ENCODE results near the gene VWC2.

The VWC2 gene

DNA sequence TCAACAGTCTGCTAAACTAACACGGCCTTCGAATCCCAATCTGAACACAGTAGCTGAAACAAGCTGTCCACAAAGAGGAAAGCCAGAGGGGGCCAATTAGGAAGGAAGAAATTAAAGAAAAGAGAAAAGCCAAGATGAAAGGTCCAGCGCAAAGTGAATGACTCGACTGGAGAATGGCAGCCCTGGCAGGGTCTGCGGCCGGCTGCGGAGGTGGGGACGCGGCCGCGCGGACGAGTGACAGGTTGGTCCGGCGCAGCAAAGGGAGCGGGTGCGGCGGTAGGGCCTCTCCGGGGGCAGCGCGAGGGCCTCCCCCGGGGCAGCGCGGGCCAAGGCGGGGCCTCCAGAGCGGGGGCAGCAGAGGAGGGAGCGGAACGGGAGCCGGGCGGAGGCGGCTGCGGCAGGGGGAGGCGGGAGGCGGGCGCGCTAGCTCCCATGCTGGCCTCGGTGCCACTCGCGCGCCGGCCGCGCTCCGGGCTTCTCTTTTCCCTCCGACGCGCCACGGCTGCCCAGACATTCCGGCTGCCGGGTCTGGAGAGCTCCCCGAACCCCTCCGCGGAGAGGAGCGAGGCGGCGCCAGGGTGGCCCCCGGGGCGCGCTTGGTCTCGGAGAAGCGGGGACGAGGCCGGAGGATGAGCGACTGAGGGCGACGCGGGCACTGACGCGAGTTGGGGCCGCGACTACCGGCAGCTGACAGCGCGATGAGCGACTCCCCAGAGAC lies at the start of gene VWC2:
TSS of gene VWC2 (plus strand) at position 421 of the 718 bp plus-strand sequence. CDS start 1,798 bp downstream, outside the sequence.
- DNase-seq (ENCODE audit: low spot score) = no peak

DNA sequence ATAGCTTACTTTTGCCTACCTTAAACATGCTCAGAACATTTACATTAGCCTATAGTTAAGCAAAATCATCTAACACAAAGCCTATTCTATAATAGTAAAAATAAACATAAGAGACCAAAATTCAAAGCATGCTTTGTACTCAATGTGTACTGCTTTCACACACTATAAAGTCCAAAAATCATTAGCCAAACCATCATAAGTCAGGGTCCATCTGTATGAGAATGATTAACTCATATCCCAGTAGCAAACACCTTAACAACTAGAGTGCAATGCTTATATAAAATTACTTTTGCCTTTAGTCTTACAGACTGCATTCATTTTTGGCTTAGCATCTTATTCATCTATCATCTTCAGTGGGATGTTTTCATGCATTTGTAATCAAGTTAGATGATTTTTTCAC lies 49.4 kb upstream of the VWC2 start:
- DNase-seq (ENCODE audit: low spot score) = no peak

DNA sequence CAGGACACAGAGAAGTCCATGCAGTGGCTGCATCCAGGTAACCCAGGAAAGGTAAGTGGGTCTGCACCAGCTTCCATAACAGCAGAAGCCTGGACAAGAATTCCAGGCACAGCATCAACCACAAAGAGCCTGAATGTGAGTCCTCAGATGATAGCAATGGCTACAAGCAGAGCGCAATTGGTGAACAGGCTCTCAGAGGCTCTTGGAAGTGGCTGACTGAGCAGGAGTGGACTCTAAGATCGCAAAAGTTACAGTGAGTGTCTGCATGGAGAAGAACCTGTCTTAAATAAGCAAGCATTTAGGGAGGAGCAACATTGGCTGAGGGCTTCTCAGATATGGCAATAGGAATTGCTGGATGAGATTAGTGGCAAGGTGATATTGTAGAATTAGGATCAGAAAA lies 41.6 kb upstream of the VWC2 start:
- no peak for DNase-seq (ENCODE audit: low spot score)

DNA sequence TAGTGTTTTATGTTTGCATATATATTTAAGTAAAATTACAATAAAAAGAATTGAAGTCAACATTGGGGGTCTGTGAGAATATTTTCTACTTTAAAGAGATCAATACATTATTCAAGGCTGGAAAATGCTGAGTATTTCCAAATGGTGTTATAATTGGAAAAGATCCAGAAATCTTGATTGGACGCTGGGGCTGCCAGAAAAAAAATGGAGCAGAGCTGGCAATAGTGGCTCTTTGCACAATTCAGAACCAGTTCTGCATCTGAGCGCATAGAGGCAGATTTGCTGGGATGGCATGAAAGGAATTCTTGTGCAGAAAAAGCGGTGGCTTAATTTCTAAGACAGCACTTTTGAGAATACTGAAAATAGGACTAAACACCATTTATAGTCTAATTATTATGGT lies 10.8 kb upstream of the VWC2 start:
- DNase-seq (ENCODE audit: low spot score) = no peak

- DNase-seq (ENCODE audit: low spot score) = no peak
Measured at GRCh38 chr7:49763791-49764190, 9.6 kb upstream of the VWC2 start.

- DNase-seq (ENCODE audit: low spot score) = no peak
Measured at GRCh38 chr7:49766966-49767365, 6.5 kb upstream of the VWC2 start.

DNA sequence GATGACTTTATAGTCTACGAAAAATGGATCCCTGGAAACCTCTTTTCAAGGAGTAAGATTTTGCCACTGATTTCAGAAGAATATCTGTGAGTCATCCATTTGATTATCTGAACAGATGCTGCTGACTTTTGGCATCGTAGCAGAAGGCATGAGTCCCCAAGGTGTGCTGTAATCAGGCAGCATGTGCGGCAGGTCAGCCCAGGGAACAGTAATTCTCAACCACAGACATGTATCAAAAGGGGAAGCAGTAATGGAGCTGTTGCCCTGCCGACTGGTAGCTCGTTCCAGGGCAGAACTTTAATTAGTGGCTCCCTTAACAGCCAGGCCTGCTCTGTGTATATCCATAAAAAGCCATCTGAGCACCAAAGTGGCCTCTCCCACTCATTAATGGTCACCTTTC lies 5.7 kb upstream of the VWC2 start:
- no peak for DNase-seq (ENCODE audit: low spot score)

DNA sequence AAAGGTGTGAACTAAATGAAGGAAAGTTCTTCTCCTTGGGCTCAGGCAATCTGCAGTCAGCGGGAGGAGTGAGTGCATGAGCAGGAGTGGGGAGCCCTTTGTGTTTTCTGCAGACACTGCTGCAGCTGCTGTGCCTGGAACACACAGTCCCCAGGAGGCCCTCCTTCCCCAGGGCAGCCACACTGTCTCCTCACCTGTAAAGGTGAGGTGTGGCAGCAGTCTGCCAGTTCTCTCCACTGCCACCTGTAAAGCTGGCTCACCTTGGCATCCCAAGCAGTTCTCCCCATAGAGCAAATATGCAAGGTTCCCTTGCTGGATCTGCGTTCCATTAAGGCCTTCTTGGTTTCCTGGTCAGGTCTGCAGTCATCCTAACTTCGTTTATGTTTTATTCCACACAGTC lies 5.2 kb upstream of the VWC2 start:
- DNase-seq (ENCODE audit: low spot score) = no peak

DNA sequence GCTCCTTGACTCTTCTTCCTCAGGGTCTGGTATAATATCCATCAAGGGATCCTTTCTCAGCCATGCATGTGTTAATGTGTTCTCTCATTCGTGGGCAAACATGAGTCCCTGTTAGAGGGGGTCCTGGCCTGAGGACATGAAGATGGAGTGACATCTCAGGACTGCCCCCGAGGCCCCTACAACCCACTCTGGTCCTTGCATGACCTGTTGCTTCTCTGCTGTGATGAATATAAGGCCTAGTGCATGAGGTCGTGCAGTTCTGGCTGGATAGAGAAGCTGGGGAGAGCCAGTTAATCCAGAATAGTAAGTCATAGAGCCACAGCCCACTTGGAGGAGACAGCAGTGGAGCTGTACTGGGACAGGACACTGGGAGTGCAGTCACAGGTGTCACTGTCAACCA lies 4.6 kb upstream of the VWC2 start:
- no peak for DNase-seq (ENCODE audit: low spot score)

DNA sequence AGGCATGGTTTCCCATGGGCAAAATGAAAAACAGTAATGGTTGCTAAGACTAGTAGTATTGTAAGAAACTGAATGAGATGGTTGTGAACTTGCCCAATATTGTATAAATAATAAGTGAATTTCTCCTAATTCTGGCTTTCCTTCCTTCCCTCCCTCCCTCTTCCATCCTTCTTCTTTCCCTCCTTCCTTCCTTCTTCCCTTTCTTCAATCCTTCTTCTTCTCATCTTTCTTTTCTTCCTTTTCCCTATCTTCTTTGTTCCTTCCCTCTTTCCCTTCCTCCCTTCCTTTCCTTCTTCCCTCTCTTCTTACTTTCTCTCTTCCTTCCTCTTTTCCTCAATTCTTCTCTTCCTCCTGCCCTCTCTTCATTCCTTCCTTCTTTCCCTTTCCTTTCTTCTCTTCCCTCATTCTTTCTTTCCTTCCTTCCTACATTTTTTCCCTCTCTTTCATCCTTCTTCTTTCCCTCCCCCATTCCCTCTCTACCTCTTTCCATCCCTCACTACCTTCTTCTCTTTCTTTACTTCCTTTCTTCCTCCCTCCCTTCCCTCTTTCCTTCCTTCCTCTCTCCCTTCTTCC lies 4.1 kb upstream of the VWC2 start:
- DNase-seq (ENCODE audit: low spot score) = no peak

- DNase-seq (ENCODE audit: low spot score) = no peak
Measured at GRCh38 chr7:49770838-49771237, 2.6 kb upstream of the VWC2 start.

DNA sequence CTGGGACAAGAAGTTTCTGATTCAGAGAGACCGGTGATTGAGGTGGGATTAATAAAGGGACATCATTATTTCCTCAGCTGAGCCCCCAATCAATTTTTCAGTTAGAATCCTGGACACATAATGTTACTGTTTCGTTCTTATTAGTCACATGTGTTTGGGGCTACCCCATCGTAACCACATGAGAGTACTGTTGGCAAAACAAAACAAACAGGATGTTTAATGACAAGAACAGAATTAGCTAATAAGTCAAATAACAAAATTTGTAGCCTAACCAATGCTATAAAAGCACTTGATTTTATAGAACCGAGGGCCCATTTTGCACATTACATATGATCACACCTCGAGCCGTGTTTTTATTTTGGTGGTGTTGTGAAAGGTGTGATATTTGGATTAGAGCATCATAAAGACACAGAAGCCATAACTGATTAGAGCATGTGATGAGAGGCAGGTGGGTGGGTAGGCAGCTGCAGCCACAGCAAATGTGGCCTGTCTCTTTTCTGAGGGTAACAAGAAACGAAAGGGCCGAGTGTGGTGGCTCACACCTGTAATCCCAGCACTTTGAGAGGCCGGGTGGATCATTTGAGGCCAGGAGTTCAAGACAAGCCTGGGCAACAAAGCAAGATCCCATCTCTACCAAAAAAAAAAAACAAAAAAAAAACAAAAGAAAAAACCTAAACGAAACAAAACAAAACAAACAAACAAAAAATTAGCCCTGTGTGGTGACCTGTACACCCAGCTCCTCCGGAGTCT lies 1.8 kb upstream of the VWC2 start:
- no peak for DNase-seq (ENCODE audit: low spot score)

- DNase-seq (ENCODE audit: low spot score) = no peak
Measured at GRCh38 chr7:49772916-49773217, 571 bp upstream of the VWC2 start.

GRCh38 chr7:49773936-49774458 lies 559 bp downstream of the VWC2 start:
- DNase-seq (ENCODE audit: low spot score) = no peak

GRCh38 chr7:49774459-49775064 lies 1.1 kb downstream of the VWC2 start:
- DNase-seq (ENCODE audit: low spot score) = no peak

- no peak for DNase-seq (ENCODE audit: low spot score)
Measured at GRCh38 chr7:49775065-49775948, 1.9 kb downstream of the VWC2 start.

- no peak for DNase-seq (ENCODE audit: low spot score)
Measured at GRCh38 chr7:49775949-49776443, 2.6 kb downstream of the VWC2 start.

GRCh38 chr7:49776994-49777393 lies 3.6 kb downstream of the VWC2 start:
- no peak for DNase-seq (ENCODE audit: low spot score)

- DNase-seq (ENCODE audit: low spot score) = no peak
Measured at GRCh38 chr7:49778731-49779270, 5.4 kb downstream of the VWC2 start.

GRCh38 chr7:49780953-49781352 lies 7.5 kb downstream of the VWC2 start:
- no peak for DNase-seq (ENCODE audit: low spot score)

DNA sequence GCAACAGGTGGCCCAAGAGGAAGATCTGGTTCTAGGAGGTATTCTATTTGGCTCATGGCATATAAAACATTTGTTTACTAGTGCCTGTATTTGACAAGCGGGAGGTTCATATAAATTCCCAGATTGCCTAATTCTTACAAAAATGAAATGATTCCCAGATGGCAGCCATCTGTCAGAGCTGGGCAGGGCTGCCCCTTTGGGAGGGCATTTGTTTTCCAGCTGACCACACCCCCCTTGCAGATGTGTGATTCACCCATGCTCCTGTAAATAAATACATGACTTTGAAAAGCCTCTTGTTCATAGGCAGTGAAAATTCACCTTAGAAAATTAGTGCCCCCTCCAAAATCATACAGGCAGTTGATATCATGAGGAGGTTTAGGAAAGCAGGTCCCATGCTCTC lies 8.6 kb downstream of the VWC2 start:
- DNase-seq (ENCODE audit: low spot score) = no peak

All from CD4-positive, alpha-beta T cell treated with Interleukin-15 for 4 hours (primary cell).